ENCODE measurements around the gene PPM1B. TPM values are rescaled to one million over a fixed set of nuclear protein-coding genes. Genes with fewer than 3 reads are reported as not detected.
"Not testable (repeated sequence)": the region's sequence is repeated elsewhere in the genome, so short reads cannot be mapped to it uniquely, and the experiment has no call there.

The PPM1B gene
- total RNA-seq, 1 experiment from 2014 or later: 49.1 TPM

DNA sequence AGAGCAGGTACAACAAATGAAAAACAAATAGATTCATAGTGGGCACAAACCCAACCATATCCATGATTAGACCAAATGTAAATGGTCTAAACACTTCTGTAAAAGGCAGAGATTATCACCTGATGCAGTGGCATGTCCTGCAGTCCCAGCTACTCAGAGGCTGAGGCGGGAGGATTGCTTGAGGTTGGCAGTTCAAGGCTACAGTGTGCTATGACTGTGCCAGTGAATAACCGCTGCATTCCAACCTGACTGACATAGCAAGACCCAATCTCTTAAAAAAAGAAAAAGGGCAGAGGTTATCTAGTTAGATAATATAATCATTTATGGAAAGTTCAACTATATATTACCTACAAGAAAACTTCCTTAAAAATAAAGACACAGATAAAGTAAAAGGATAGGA, 85.3 kb downstream of the PPM1B start:
- H3K4me3 Mint-ChIP-seq (ENCODE audit: unreplicated experiment): no peak overlapping the region
- no peaks in the 10 kb centered on the region for H3K4me1 Mint-ChIP-seq (ENCODE audit: insufficient read depth, unreplicated experiment)
- intact Hi-C loops (cut with micrococcal nuclease): no loop called here
- no peak overlapping the region for H3K27ac Mint-ChIP-seq (ENCODE audit: low read depth, unreplicated experiment)
- H3K27me3 Mint-ChIP-seq (ENCODE audit: insufficient read depth, unreplicated experiment): no peaks in the 10 kb centered on the region
- H3K9me3 Mint-ChIP-seq (ENCODE audit: unreplicated experiment): peaks cover 10% of the 10 kb centered on the region
- DNase-seq (ENCODE audit: unreplicated experiment): no peak
- BruUV-seq (replicated peaks): no TSS peak
- ChIA-PET POLR2A (interaction anchor here (1.2 to 1.3 kb wide), 3 partner anchors 8 to 22 kb away, joined by 3 to 4 read pairs (median 3); partner anchors contain the start of gene SLC3A1), CTCF (interaction anchor here (0.7 to 1.6 kb wide), 4 partner anchors 9 to 699 kb away, joined by 3 to 8 read pairs (median 4); no protein-coding TSS in a partner anchor)
- TF ChIP-seq, protein P1, sequence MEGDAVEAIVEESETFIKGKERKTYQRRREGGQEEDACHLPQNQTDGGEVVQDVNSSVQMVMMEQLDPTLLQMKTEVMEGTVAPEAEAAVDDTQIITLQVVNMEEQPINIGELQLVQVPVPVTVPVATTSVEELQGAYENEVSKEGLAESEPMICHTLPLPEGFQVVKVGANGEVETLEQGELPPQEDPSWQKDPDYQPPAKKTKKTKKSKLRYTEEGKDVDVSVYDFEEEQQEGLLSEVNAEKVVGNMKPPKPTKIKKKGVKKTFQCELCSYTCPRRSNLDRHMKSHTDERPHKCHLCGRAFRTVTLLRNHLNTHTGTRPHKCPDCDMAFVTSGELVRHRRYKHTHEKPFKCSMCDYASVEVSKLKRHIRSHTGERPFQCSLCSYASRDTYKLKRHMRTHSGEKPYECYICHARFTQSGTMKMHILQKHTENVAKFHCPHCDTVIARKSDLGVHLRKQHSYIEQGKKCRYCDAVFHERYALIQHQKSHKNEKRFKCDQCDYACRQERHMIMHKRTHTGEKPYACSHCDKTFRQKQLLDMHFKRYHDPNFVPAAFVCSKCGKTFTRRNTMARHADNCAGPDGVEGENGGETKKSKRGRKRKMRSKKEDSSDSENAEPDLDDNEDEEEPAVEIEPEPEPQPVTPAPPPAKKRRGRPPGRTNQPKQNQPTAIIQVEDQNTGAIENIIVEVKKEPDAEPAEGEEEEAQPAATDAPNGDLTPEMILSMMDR (IDR thresholded peaks at IDR 0.05; ENCODE audit: unreplicated experiment): no peak
- peaks cover 13% of the 10 kb centered on the region for H3K36me3 Mint-ChIP-seq (ENCODE audit: insufficient read depth, unreplicated experiment)

DNA sequence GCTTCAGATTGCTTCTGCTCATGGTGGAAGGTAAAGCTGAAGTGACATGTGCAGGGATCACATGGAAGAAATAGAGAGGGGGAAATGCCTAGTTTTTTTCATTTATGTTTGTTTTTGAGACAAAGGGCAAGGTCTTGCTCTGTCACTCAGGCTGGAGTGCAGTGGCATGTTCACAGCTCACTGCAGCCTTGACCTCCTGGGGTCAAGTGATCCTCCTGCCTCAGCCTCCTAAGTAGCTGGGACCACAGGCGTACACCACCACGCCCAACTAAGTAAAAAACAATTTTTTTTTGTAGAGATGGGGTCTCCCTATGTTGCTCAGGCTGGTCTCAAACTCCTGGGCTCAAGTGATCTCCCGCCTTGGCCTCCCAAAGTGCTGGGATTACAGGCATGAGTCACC, 87.0 kb downstream of the PPM1B start:
- H3K4me3 Mint-ChIP-seq (ENCODE audit: unreplicated experiment); intact Hi-C loops (cut with micrococcal nuclease); H3K9me3 Mint-ChIP-seq (ENCODE audit: unreplicated experiment); DNase-seq (ENCODE audit: unreplicated experiment); H3K4me1 Mint-ChIP-seq (ENCODE audit: insufficient read depth, unreplicated experiment); BruUV-seq (replicated peaks); H3K36me3 Mint-ChIP-seq (ENCODE audit: insufficient read depth, unreplicated experiment); H3K27ac Mint-ChIP-seq (ENCODE audit: low read depth, unreplicated experiment); H3K27me3 Mint-ChIP-seq (ENCODE audit: insufficient read depth, unreplicated experiment): not testable (repeated sequence)
- POLR2A ChIA-PET: interaction anchor here (0.9 kb wide), 1 partner anchor 106 kb away, joined by 3 read pairs; the partner anchor contains the start of genes CAMKMT and PREPL
- CTCF ChIA-PET: interaction anchor here (0.6 kb wide), 1 partner anchor 11 kb away, joined by 4 read pairs; no protein-coding TSS in a partner anchor

DNA sequence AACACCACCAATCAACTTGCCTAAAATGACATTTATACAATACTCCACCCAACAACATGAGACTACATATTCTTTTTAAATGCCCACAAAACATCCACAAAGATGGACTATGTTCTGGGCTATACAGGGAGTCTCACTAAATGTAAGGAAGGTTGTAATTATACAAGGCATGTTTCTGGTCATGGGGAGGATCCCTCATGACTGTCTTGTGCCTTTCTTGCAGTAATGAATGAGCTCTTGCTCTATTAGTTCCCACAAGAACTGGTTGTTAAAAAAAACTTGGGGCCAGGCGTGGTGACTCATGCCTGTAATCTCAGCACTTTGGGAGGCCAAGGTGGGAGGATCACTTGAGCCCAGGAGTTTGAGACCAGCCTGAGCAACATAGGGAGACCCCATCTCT, 89.1 kb downstream of the PPM1B start:
- DNase-seq (ENCODE audit: unreplicated experiment); H3K4me3 Mint-ChIP-seq (ENCODE audit: unreplicated experiment); H3K36me3 Mint-ChIP-seq (ENCODE audit: insufficient read depth, unreplicated experiment); H3K4me1 Mint-ChIP-seq (ENCODE audit: insufficient read depth, unreplicated experiment); H3K27ac Mint-ChIP-seq (ENCODE audit: low read depth, unreplicated experiment); intact Hi-C loops (cut with micrococcal nuclease); BruUV-seq (replicated peaks); H3K27me3 Mint-ChIP-seq (ENCODE audit: insufficient read depth, unreplicated experiment); H3K9me3 Mint-ChIP-seq (ENCODE audit: unreplicated experiment): not testable (repeated sequence)
- POLR2A ChIA-PET: interaction anchor here (0.6 to 1.0 kb wide), 2 partner anchors 12 to 76 kb away, joined by 3 read pairs; no protein-coding TSS in a partner anchor
- CTCF ChIA-PET: interaction anchor here (1.3 kb wide), 1 partner anchor 11 kb away, joined by 4 read pairs; no protein-coding TSS in a partner anchor

DNA sequence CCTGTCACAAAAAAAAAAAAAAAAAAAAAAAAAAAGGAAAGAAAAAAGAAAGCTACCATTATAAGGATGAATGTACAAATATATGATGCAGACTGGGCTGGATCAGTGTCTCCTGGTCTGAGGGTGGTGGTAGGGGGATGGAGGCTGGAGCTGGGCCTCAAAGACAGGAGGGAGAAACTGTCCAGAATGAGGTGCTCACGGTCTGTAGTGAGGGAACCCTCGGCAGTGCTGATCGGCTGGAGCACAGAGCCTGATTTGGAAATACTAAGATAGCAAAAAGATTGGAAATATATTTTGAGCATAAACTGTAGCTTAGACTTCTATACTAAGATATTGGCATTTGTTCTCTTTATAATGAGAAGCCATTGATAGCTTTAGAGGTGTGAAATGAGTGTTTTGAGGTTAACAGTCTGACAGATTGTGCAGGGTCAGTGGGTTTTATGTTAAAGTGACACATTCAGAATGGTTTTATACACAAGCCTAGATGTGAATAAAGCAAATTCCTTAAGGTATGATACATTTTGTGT, 98.7 kb downstream of the PPM1B start:
- ChIA-PET POLR2A (interaction anchor here (0.8 to 1.2 kb wide), 2 partner anchors 14 to 1154 kb away, joined by 3 to 4 read pairs; no protein-coding TSS in a partner anchor), CTCF (interaction anchor here (0.8 to 1.5 kb wide), 2 partner anchors 22 to 24 kb away, joined by 5 to 6 read pairs; no protein-coding TSS in a partner anchor)
- no peak overlapping the region for H3K4me3 Mint-ChIP-seq (ENCODE audit: unreplicated experiment)
- no peaks in the 10 kb centered on the region for H3K4me1 Mint-ChIP-seq (ENCODE audit: insufficient read depth, unreplicated experiment)
- intact Hi-C loops (cut with micrococcal nuclease): no loop called here
- TF ChIP-seq, protein P1 (IDR thresholded peaks at IDR 0.05; ENCODE audit: unreplicated experiment): no peak
- no peak overlapping the region for H3K27ac Mint-ChIP-seq (ENCODE audit: low read depth, unreplicated experiment)
- H3K36me3 Mint-ChIP-seq (ENCODE audit: insufficient read depth, unreplicated experiment): peaks cover 7% of the 10 kb centered on the region
- no TSS peak for BruUV-seq (replicated peaks)
- H3K9me3 Mint-ChIP-seq (ENCODE audit: unreplicated experiment): no peaks in the 10 kb centered on the region
- no peaks in the 10 kb centered on the region for H3K27me3 Mint-ChIP-seq (ENCODE audit: insufficient read depth, unreplicated experiment)
- no peak for DNase-seq (ENCODE audit: unreplicated experiment)

DNA sequence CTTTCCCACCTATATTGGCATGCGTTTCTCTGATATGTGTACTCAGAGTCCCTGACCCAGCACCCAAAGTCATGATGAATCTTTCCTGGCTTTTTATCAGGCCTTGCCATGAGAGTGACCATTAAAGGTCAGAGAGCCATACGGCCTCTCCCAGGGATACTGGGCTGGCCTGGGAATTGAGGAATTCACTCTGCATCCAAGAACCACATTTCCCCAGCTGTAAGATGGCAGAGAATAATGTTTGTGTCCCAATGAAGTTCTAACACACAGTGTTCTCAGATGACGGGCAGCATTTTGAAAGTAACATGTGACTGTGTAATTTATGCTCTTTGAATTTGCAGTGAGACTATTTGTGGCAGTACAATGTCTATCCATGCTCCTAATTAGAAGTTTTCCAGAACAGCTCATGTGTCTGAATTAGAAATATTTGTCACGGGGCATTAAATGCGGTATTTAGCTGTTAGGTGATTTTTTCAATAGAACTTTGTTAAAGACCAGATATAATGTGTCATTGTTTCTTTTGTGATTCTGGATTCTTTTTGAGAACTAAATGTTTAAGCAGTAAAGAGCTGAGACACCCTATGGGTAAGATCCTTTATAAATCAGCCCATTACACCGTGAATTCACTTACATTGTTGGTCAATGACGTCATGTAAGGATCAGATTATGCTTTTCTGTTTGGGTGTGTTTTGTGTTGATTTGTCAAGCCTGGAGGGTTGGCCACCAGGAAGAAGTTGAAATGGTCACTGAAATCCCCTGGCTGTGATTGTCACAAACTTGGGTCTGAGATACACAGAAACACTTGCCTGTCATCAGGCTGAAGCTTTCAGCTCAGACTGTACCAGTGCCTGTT, 99.3 kb downstream of the PPM1B start:
- TF ChIP-seq, protein P1 (IDR thresholded peaks at IDR 0.05; ENCODE audit: unreplicated experiment): no peak
- ChIA-PET CTCF (no interaction called here), POLR2A (interaction anchor here (1.2 kb wide), 1 partner anchor 15 kb away, joined by 4 read pairs; no protein-coding TSS in a partner anchor)
- no peak overlapping the region for H3K27ac Mint-ChIP-seq (ENCODE audit: low read depth, unreplicated experiment)
- H3K27me3 Mint-ChIP-seq (ENCODE audit: insufficient read depth, unreplicated experiment): no peaks in the 10 kb centered on the region
- no peaks in the 10 kb centered on the region for H3K4me1 Mint-ChIP-seq (ENCODE audit: insufficient read depth, unreplicated experiment)
- no TSS peak for BruUV-seq (replicated peaks)
- no peaks in the 10 kb centered on the region for H3K9me3 Mint-ChIP-seq (ENCODE audit: unreplicated experiment)
- DNase-seq (ENCODE audit: unreplicated experiment): no peak
- H3K36me3 Mint-ChIP-seq (ENCODE audit: insufficient read depth, unreplicated experiment): peaks cover 7% of the 10 kb centered on the region
- intact Hi-C loops (cut with micrococcal nuclease): no loop called here
- H3K4me3 Mint-ChIP-seq (ENCODE audit: unreplicated experiment): no peak overlapping the region

Data from MCF 10A (cell line).